ENCODE data around the gene PHF8. TPM values are rescaled to one million over a fixed set of nuclear protein-coding genes. Genes with fewer than 3 reads are reported as not detected.

Gene PHF8
- total RNA-seq, 1 experiment from 2014 or later, result 29.6 TPM

GRCh38 chrX:54074826-54075225 is 30.6 kb upstream of the PHF8 start (continued):
- no peak for TF ChIP-seq ATF1 (CRISPR knock-in tag; IDR thresholded peaks at IDR 0.05)
- TF ChIP-seq NFE2L1 (CRISPR knock-in tag; IDR thresholded peaks at IDR 0.05), result no peak

- Mint-ChIP-seq H3K4me3 (no peak overlapping the region), H3K4me1 (peaks cover 4% of the 10 kb centered on the region; the same call in 1 of the 2 replicates), H3K36me3 (no peaks in the 10 kb centered on the region), H3K27me3 (ENCODE audit: low read depth) (no peaks in the 10 kb centered on the region), H3K9me3 (no peaks in the 10 kb centered on the region), H3K27ac (no peak overlapping the region)
- TF ChIP-seq ZNF423 (CRISPR knock-in tag; IDR thresholded peaks at IDR 0.05) (no peak), NFYB (CRISPR knock-in tag; conservative IDR thresholded peaks at IDR 0.05; ENCODE audit: low read depth) (no peak), TP53 (CRISPR knock-in tag; IDR thresholded peaks at IDR 0.05) (no peak), SMAD3 (CRISPR knock-in tag; IDR thresholded peaks at IDR 0.05; ENCODE audit: borderline replicate concordance) (no peak), HMGA2 (CRISPR knock-in tag; IDR thresholded peaks at IDR 0.05) (no peak), E2F4 (CRISPR knock-in tag; IDR thresholded peaks at IDR 0.05; ENCODE audit: borderline replicate concordance, low read depth) (no peak), FOXP4 (CRISPR knock-in tag; IDR thresholded peaks at IDR 0.05) (no peak), SMAD4 (CRISPR knock-in tag; IDR thresholded peaks at IDR 0.05) (no peak)
- DNase-seq (ENCODE audit: low spot score) (no peak), ATAC-seq (no peak)
- ChIA-PET POLR2A (no interaction called here), CTCF (no interaction called here)
Measured at GRCh38 chrX:54067766-54068165, 23.5 kb upstream of the PHF8 start.

- H3K4me3 Mint-ChIP-seq, result no peak overlapping the region
- ChIA-PET CTCF (interaction anchor here (0.6 kb wide), 1 partner anchor 61 kb away, joined by 4 read pairs; no protein-coding TSS in a partner anchor), POLR2A (no interaction called here)
- peaks cover 4% of the 10 kb centered on the region; the same call in 1 of the 2 replicates for H3K4me1 Mint-ChIP-seq
- no peak overlapping the region for H3K27ac Mint-ChIP-seq
- no peak for TF ChIP-seq ZNF121 (CRISPR knock-in tag; IDR thresholded peaks at IDR 0.05)
- no peak for TF ChIP-seq IRF1 (CRISPR knock-in tag; IDR thresholded peaks at IDR 0.05)
- no peak for TF ChIP-seq E2F5 (CRISPR knock-in tag; IDR thresholded peaks at IDR 0.05)
- TF ChIP-seq FOXP4 (CRISPR knock-in tag; IDR thresholded peaks at IDR 0.05), result no peak
- DNase-seq (ENCODE audit: low spot score) (no peak), ATAC-seq (no peak)
- H3K36me3 Mint-ChIP-seq, result no peaks in the 10 kb centered on the region
- no peaks in the 10 kb centered on the region for H3K27me3 Mint-ChIP-seq (ENCODE audit: low read depth)
- no peaks in the 10 kb centered on the region for H3K9me3 Mint-ChIP-seq
Measured at GRCh38 chrX:54066841-54067240, 22.6 kb upstream of the PHF8 start.

- peaks cover 4% of the 10 kb centered on the region; the same call in 1 of the 2 replicates for H3K4me1 Mint-ChIP-seq
- ChIA-PET POLR2A (no interaction called here), CTCF (no interaction called here)
- no peaks in the 10 kb centered on the region for H3K27me3 Mint-ChIP-seq (ENCODE audit: low read depth)
- ATAC-seq (no peak), DNase-seq (ENCODE audit: low spot score) (no peak)
- H3K36me3 Mint-ChIP-seq, result no peaks in the 10 kb centered on the region
- no peak overlapping the region for H3K27ac Mint-ChIP-seq
- H3K9me3 Mint-ChIP-seq, result 0 out of 2 replicates have a peak, but pooled peaks cover 4% of the 10 kb centered on the region
- no peak overlapping the region for H3K4me3 Mint-ChIP-seq
- no peak for TF ChIP-seq JAZF1 (CRISPR knock-in tag; IDR thresholded peaks at IDR 0.05)
- no peak for TF ChIP-seq MXD4 (CRISPR knock-in tag; IDR thresholded peaks at IDR 0.05; ENCODE audit: borderline replicate concordance)
- no peak for TF ChIP-seq EMX1 (CRISPR knock-in tag; IDR thresholded peaks at IDR 0.05)
- no peak for TF ChIP-seq ZNF281 (CRISPR knock-in tag; IDR thresholded peaks at IDR 0.05)
- no peak for TF ChIP-seq ATF1 (CRISPR knock-in tag; IDR thresholded peaks at IDR 0.05)
- no peak for TF ChIP-seq GABPB1 (CRISPR knock-in tag; IDR thresholded peaks at IDR 0.05)
- no peak for TF ChIP-seq TEAD4 (CRISPR knock-in tag; IDR thresholded peaks at IDR 0.05)
- TF ChIP-seq ELF4 (CRISPR knock-in tag; IDR thresholded peaks at IDR 0.05; ENCODE audit: low read depth), result no peak
- TF ChIP-seq ETV6 (CRISPR knock-in tag; IDR thresholded peaks at IDR 0.05), result no peak
- TF ChIP-seq MAX (CRISPR knock-in tag; IDR thresholded peaks at IDR 0.05), result no peak
- TF ChIP-seq NR2C2 (CRISPR knock-in tag; IDR thresholded peaks at IDR 0.05), result no peak
Measured at GRCh38 chrX:54064564-54064963, 20.3 kb upstream of the PHF8 start.

Measured in WTC11 (cell line).